ENCODE measurements around the gene TSC2.

Gene TSC2

DNA sequence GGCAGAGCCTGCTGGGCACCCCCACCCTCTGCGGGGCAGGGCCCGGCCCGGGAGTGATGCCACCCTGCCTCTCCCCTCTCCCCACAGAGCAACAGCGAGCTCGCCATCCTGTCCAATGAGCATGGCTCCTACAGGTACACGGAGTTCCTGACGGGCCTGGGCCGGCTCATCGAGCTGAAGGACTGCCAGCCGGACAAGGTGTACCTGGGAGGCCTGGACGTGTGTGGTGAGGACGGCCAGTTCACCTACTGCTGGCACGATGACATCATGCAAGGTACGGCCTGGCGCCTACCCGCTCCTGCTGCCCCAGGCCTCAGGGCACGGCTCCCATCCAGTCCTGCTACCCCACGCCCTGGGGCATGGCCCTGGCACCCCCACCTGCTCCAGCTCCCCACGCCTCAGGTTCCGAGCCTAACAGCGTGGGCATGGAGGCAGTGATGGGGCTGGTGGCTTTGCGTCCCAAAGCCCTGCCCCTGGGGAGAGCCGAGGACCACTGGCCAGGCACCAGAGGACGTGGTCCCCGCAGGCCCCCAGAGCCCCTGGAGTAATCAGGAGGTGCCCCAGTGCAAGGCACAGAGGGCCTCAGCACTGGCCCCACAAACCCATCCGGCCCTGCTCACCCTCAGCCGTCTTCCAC lies 38.4 kb downstream of the TSC2 start:
- no peak for DNase-seq (ENCODE audit: low read depth in 2 of 2)
- TF ChIP-seq, protein P1, sequence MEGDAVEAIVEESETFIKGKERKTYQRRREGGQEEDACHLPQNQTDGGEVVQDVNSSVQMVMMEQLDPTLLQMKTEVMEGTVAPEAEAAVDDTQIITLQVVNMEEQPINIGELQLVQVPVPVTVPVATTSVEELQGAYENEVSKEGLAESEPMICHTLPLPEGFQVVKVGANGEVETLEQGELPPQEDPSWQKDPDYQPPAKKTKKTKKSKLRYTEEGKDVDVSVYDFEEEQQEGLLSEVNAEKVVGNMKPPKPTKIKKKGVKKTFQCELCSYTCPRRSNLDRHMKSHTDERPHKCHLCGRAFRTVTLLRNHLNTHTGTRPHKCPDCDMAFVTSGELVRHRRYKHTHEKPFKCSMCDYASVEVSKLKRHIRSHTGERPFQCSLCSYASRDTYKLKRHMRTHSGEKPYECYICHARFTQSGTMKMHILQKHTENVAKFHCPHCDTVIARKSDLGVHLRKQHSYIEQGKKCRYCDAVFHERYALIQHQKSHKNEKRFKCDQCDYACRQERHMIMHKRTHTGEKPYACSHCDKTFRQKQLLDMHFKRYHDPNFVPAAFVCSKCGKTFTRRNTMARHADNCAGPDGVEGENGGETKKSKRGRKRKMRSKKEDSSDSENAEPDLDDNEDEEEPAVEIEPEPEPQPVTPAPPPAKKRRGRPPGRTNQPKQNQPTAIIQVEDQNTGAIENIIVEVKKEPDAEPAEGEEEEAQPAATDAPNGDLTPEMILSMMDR (IDR thresholded peaks at IDR 0.05; ENCODE audit: low read depth, low read length): no peak
- no peak overlapping the region for H3K4me3 ChIP-seq (replicated peaks in 1 of 2; ENCODE audit: low read depth in 2 of 2, low read length in 2 of 2)

DNA sequence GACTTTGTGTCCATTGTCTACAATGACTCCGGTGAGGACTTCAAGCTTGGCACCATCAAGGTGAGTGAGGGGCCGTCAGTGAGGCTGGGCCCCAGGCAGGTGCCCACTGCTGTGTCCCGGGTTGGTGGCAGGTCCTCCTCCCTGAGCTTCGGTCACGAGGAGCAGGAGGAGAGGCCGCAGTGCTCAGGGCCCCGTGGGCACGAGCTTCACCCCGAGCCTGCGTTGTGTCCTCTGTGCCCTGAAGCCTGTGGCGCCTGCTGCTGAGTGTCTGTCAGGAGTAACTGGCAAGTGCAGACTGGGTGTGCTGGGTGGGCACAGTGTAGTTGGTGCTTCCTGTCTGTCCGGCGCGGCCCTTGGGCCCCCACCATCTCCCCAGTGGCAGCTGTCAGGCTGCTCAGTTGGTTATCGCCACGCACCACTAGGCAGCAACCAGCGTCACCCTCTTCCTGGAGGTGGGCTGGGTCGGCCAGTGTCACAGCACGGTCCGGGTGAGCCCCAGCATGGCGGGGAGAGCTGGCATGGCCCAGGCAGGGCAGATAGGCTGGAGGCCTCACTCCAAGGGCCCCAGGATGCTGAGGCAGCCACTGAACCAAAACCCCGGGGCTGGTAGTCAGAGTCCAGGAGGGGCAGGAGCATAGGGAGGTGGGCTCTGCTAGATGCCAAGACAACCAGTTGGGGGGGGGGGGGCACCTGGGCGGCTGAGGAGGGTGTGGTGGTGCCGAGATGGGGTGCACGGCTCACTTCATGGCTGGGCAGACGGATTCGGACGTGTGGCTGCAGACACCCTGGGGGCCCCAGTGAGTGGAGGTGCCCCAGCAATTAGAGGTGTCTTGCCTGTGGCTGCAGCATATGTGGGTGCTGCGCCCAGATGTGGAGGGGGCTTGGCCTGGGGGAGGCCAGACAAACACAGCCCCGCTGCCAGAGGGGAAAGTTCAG lies 39.3 kb downstream of the TSC2 start:
- DNase-seq (ENCODE audit: low read depth in 2 of 2): no peak
- no peak overlapping the region for H3K4me3 ChIP-seq (replicated peaks in 1 of 2; ENCODE audit: low read depth in 2 of 2, low read length in 2 of 2)
- TF ChIP-seq, protein P1 (IDR thresholded peaks at IDR 0.05; ENCODE audit: low read depth, low read length): no peak

DNA sequence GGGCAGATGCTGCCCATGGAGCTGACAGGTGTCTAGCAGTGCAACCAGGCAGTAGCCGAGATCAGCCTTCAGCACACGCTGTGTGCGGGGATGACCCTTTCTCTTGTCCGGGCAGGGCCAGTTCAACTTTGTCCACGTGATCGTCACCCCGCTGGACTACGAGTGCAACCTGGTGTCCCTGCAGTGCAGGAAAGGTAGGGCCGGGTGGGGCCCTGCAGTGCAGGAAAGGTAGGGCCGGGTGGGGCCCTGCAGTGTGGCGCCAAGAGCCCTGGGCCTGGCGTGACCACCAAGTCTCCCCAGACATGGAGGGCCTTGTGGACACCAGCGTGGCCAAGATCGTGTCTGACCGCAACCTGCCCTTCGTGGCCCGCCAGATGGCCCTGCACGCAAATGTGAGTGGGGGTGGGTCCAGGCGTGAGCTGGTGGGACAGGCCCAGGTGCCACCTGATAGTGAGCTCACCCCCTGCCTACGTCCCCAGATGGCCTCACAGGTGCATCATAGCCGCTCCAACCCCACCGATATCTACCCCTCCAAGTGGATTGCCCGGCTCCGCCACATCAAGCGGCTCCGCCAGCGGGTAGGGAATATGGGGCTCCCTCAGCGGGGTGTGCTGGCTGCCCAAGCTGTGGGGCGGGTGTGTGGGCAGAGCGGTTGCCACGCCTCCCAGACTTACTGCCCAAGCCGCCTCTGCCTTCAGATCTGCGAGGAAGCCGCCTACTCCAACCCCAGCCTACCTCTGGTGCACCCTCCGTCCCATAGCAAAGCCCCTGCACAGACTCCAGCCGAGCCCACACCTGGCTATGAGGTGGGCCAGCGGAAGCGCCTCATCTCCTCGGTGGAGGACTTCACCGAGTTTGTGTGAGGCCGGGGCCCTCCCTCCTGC lies 40.2 kb downstream of the TSC2 start:
- TF ChIP-seq, protein P1 (IDR thresholded peaks at IDR 0.05; ENCODE audit: low read depth, low read length): no peak
- no peak overlapping the region for H3K4me3 ChIP-seq (replicated peaks in 1 of 2; ENCODE audit: low read depth in 2 of 2, low read length in 2 of 2)
- no peak for DNase-seq (ENCODE audit: low read depth in 2 of 2)

DNA sequence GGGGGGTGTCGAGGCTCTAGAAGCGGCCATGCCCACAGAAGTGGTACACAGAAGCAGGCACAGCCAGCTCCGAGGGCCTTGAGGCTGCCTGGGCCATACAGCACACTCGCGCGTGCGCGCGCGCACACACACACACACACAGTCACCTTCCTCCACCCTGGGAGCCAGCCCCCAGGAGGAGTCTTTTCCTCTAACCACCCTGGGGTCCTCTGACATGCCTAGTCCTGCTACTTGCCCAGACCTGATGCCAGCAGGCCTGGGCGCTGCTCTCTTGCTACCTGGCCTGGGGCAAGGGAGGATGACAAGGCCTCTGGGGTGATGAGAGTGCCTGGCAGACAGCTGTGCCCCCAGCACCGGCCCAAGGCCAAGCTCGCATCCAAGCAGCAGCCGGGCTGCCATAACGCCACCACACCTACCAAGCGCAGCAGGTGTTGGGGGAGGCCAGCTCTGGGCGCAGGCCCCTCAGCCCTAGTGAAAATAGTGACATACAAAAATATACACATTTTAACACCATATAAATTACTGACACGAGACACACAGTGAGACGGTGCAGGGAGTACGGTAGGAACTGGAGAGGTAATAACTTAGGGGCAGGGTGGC lies 41.1 kb downstream of the TSC2 start:
- no peak overlapping the region for H3K4me3 ChIP-seq (replicated peaks in 1 of 2; ENCODE audit: low read depth in 2 of 2, low read length in 2 of 2)
- DNase-seq (ENCODE audit: low read depth in 2 of 2): no peak
- TF ChIP-seq, protein P1 (IDR thresholded peaks at IDR 0.05; ENCODE audit: low read depth, low read length): no peak

DNA sequence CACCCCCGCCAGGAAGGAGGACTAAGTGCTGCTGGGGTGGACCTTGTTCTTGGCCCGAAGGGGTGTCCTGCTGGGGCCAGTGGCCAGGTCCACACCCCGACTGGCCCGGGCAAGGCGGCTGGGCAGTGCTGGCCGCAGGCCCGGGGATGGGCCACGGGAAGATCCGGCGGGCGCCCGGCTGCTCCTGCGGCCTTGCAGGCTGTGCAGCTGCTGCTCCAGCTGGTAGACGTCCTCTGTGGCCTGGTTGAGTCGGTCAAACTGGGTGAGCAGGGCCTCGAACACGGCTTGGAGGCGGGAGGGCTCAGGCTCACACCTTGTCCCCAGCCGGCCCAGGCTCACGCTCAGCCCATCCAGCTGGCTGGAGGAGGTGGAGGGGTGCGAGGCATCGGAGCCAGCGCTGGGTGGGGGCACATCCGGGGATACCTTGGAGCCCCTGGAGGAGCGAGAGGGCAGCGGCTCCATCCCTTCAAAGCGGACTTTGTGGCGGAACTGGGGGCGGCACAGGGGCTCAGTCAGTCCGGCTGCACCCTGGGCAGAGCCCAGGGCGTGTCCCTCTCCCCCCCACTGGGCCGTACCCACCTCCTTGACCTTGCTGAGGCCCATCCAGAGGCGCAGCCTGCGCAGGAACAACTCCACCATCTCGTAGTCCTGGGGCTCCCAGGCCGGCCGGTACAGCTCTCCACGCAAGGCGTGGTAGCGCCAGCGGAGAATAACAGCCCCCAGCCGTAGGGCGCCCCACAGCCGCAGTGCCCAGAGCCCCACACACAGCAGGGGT lies 42.1 kb downstream of the TSC2 start:
- no peak overlapping the region for H3K4me3 ChIP-seq (replicated peaks in 1 of 2; ENCODE audit: low read depth in 2 of 2, low read length in 2 of 2)
- TF ChIP-seq, protein P1 (IDR thresholded peaks at IDR 0.05; ENCODE audit: low read depth, low read length): no peak
- no peak for DNase-seq (ENCODE audit: low read depth in 2 of 2)

DNA sequence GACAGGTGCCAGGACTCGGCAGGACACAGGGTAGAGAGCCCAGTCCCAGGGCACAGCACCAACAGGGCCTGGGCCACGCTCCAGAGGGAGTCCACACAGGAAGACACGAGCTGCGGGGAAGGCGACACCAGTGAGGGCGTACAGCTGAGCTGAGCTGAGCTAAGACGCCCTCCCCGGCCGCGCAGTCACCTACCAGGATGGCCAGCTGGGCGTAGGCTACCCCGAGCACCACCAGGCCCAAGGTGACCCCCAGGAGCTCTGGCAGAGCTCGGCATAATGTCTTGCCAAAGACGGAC lies 42.6 kb downstream of the TSC2 start:
- no peak for DNase-seq (ENCODE audit: low read depth in 2 of 2)
- TF ChIP-seq, protein P1 (IDR thresholded peaks at IDR 0.05; ENCODE audit: low read depth, low read length): no peak
- no peak overlapping the region for H3K4me3 ChIP-seq (replicated peaks in 1 of 2; ENCODE audit: low read depth in 2 of 2, low read length in 2 of 2)
